T-helper 1 cell (primary cell): Measurements from ENCODE around the gene CAMK2G.
"Not testable (repeated sequence)": the region's sequence is repeated elsewhere in the genome, so short reads cannot be mapped to it uniquely, and the experiment has no call there.

Experiments used
- DNase-seq, 5 donors: peaks; one replicate each; pipeline ENCODE4 v3.0.0-alpha.2; 2012 to 2020

CAMK2G gene

GRCh38 chr10:73809061-73809818 lies 65.1 kb downstream of the CAMK2G start:
- DNase-seq, result no peak

GRCh38 chr10:73808021-73808815 lies 66.1 kb downstream of the CAMK2G start:
- no peak for DNase-seq

GRCh38 chr10:73807471-73807870 lies 66.9 kb downstream of the CAMK2G start:
- no peak for DNase-seq

GRCh38 chr10:73806176-73806950 lies 68.0 kb downstream of the CAMK2G start:
- no peak for DNase-seq

GRCh38 chr10:73803680-73804286 lies 70.6 kb downstream of the CAMK2G start:
- no peak for DNase-seq

GRCh38 chr10:73802276-73802991 lies 71.9 kb downstream of the CAMK2G start:
- DNase-seq, result no peak

- DNase-seq, result no peak
Observed at GRCh38 chr10:73801253-73801590, 73.1 kb downstream of the CAMK2G start.

GRCh38 chr10:73800560-73801252 lies 73.6 kb downstream of the CAMK2G start:
- DNase-seq, result no peak

- no peak for DNase-seq
Observed at GRCh38 chr10:73799899-73800559, 74.3 kb downstream of the CAMK2G start.

- DNase-seq, result no peak
Observed at GRCh38 chr10:73798927-73799560, 75.3 kb downstream of the CAMK2G start.

GRCh38 chr10:73798087-73798486 lies 76.3 kb downstream of the CAMK2G start:
- no peak for DNase-seq

GRCh38 chr10:73797324-73798025 lies 76.9 kb downstream of the CAMK2G start:
- DNase-seq, result no peak

GRCh38 chr10:73796766-73797165 lies 77.6 kb downstream of the CAMK2G start:
- DNase-seq, result no peak

- not testable (repeated sequence) for DNase-seq
Observed at GRCh38 chr10:73796035-73796434, 78.3 kb downstream of the CAMK2G start.

GRCh38 chr10:73795491-73795890 lies 78.9 kb downstream of the CAMK2G start:
- DNase-seq, result not testable (repeated sequence)

- no peak for DNase-seq
Observed at GRCh38 chr10:73793456-73793855, 80.9 kb downstream of the CAMK2G start.

GRCh38 chr10:73791871-73792400 lies 82.4 kb downstream of the CAMK2G start:
- no peak for DNase-seq

- no peak for DNase-seq
Observed at GRCh38 chr10:73790886-73791625, 83.3 kb downstream of the CAMK2G start.

GRCh38 chr10:73789659-73790055 lies 84.7 kb downstream of the CAMK2G start:
- DNase-seq, result no peak
